K562 (cell line): ENCODE results near the gene ABCA1. TPM values are rescaled to one million over a fixed set of nuclear protein-coding genes. Genes with fewer than 3 reads are reported as not detected.

ENCODE experiments used
- ATAC-seq: fragments of 200-7000 bp; cut with Tn5 transposase; 3 replicates; pipeline ENCODE4 v1.9.1; 2020; ENCODE audit warnings: moderate library complexity
- BruUV-seq: library from RNA; stranded (reverse); fragments of 400-500 nt; replicated peaks from 2 replicates; lab custom pipeline; 2021; lab: Mats Ljungman, UMichigan
- CTCF ChIA-PET: fragments of 300-600 bp; formaldehyde crosslinking; extraction: SDS; loops from one replicate; lab custom pipeline; 2021; ENCODE audit warnings: low intra/inter-chr PET ratio; lab: Yijun Ruan, JAX
- POLR2A ChIA-PET: fragments of 300-600, 350-650 bp; sonication (Branson Sonifier 250); formaldehyde crosslinking; extraction: SDS; loops from one replicate; lab custom pipeline; 2021; ENCODE audit warnings: antibody characterized with exemption, inconsistent platforms; lab: Yijun Ruan, JAX
- DNase-seq, 4 experiments: peaks; one replicate each; pipeline versions ENCODE4 v3.0.0 to v3.0.0-alpha.2; 2011 to 2018; ENCODE audit warnings: low spot score in 3 of 4, mixed read lengths in 3 of 4; ENCODE audit errors: extremely low read depth in 1 of 4
- FAIRE-seq: peaks from 2 replicates; lab custom pipeline; 2011; peaks lifted over from hg19 to GRCh38; lab: Jason Lieb, UNC
- H2AFZ ChIP-seq: 2 replicates; pipeline ENCODE4 v1.6.0; 2011; ENCODE audit warnings: low read depth, low read length, control low read depth, inconsistent platforms
- H3K27ac ChIP-seq: fragments of 200-600 bp; 3 replicates; pipeline ENCODE4 v1.8.0; 2011; ENCODE audit warnings: low read depth, mild to moderate bottlenecking, control low read depth, inconsistent platforms, low read length, moderate library complexity, mixed read lengths; ENCODE audit errors: extremely low read depth
- H3K27me3 ChIP-seq, 2 experiments: fragments of 300-600 bp in 1 of 2; 2 replicates in 1 of 2; 3 replicates in 1 of 2; pipeline versions ENCODE4 v1.6.0 to v1.8.0; 2011; ENCODE audit warnings: inconsistent platforms in 2 of 2, low read length in 2 of 2, mild to moderate bottlenecking in 1 of 2, mixed read lengths in 1 of 2, moderate library complexity in 1 of 2; ENCODE audit not compliant: control insufficient read depth in 2 of 2, insufficient read depth in 2 of 2
- H3K36me3 ChIP-seq: fragments of 300-600 bp; 3 replicates; pipeline ENCODE4 v1.8.0; 2011; ENCODE audit warnings: mild to moderate bottlenecking, low read length, inconsistent platforms; ENCODE audit not compliant: control insufficient read depth, insufficient read depth
- H3K4me1 ChIP-seq, 2 experiments: fragments of 200-600 bp in 1 of 2; replicated peaks in 1 of 2; 2 replicates in 1 of 2; 3 replicates in 1 of 2; pipeline versions ENCODE4 v1.5.1 to v1.8.0; 2011; ENCODE audit warnings: inconsistent platforms in 2 of 2, low read length in 2 of 2, mild to moderate bottlenecking in 1 of 2, mixed read lengths in 1 of 2, moderate library complexity in 1 of 2; ENCODE audit not compliant: control insufficient read depth in 2 of 2, insufficient read depth in 2 of 2
- H3K4me2 ChIP-seq: 2 replicates; pipeline ENCODE4 v1.6.1; 2011; ENCODE audit warnings: low read length, control low read depth, inconsistent platforms, mixed read lengths; ENCODE audit not compliant: insufficient read depth
- H3K4me3 ChIP-seq: fragments of 200-600 bp; sonication (generic), shearing (Covaris generic); 2 replicates; pipeline ENCODE4 v1.5.1; 2016; ENCODE audit warnings: control low read depth, inconsistent platforms
- H3K79me2 ChIP-seq: fragments of 200-600 bp; 3 replicates; pipeline ENCODE4 v1.8.0; 2011; ENCODE audit warnings: low read length, inconsistent platforms; ENCODE audit not compliant: control insufficient read depth, insufficient read depth
- H3K9ac ChIP-seq, 2 experiments: 2 replicates each; pipeline versions ENCODE4 v1.6.0 to v1.6.1; 2011; ENCODE audit warnings: low read depth in 2 of 2, low read length in 2 of 2, control low read depth in 1 of 2, inconsistent platforms in 1 of 2, mild to moderate bottlenecking in 1 of 2, mixed read lengths in 1 of 2; ENCODE audit not compliant: insufficient read depth in 1 of 2
- H3K9me1 ChIP-seq: one replicate; pipeline ENCODE4 v1.6.0; 2011; ENCODE audit warnings: inconsistent platforms, mild to moderate bottlenecking, low read length, moderate library complexity; ENCODE audit not compliant: control insufficient read depth, insufficient read depth
- H3K9me3 ChIP-seq: replicated peaks from 2 replicates; pipeline ENCODE4 v1.5.1; 2011; ENCODE audit warnings: low read depth, low read length, inconsistent platforms; ENCODE audit not compliant: control insufficient read depth, insufficient read depth
- H4K20me1 ChIP-seq: replicated peaks from 2 replicates; pipeline ENCODE4 v1.6.1; 2011; ENCODE audit warnings: low read length, inconsistent platforms, mixed read lengths; ENCODE audit not compliant: control insufficient read depth, insufficient read depth
- KLF1 ChIP-seq: fragments of 450-650 bp; IDR thresholded peaks from 2 replicates; pipeline ENCODE4 v1.6.1; 2016; ENCODE audit warnings: missing genetic modification characterization, missing compliant biosample characterization
- SPI1 ChIP-seq: IDR thresholded peaks from 2 replicates; pipeline ENCODE4 v1.6.1; 2011; ENCODE audit warnings: low read depth, low read length, control low read depth, borderline replicate concordance
- ZNF197 ChIP-seq: fragments of 200-800 bp; sonication (Bioruptor generic); IDR thresholded peaks from 2 replicates; pipeline ENCODE4 v1.6.1; 2016; ENCODE audit warnings: low read depth, missing genetic modification characterization, missing compliant biosample characterization
- ZNF512 ChIP-seq: IDR thresholded peaks from 2 replicates; pipeline ENCODE4 v1.6.1; 2016; ENCODE audit warnings: missing genetic modification characterization, missing compliant biosample characterization
- ZNF518B ChIP-seq: fragments of 250-450 bp; sonication (Bioruptor Pico); IDR thresholded peaks from 2 replicates; pipeline ENCODE4 v1.5.0; 2021; ENCODE audit warnings: mild to moderate bottlenecking, moderate library complexity
- WGBS: fragments of 100-300 bp; shearing (Covaris generic); methylation state at CpG from one replicate; pipeline ENCODE4 v1.1.6; 2016; ENCODE audit warnings: low coverage, mixed read lengths; ENCODE audit not compliant: insufficient coverage; ENCODE audit errors: missing lambda C conversion rate; 5-methylcytosine and 5-hydroxymethylcytosine counted together
- in situ Hi-C: fragments of 300-500 bp; cut with MboI; formaldehyde crosslinking; loops from 4 replicates; pipeline ENCODE4 v1.15.0; 2018; ENCODE audit warnings: inconsistent platforms, mixed read lengths
- intact Hi-C: fragments of 100-400 bp; cut with micrococcal nuclease; formaldehyde crosslinking; loops from 2 replicates; pipeline ENCODE4 v1.14.2; 2022
- polyA plus RNA-seq, 8 experiments: library from polyadenylated mRNA; depleted of rRNA in 4 of 8; stranded (reverse) in 5 of 8; unstranded in 3 of 8; fragments of >200 nt; fragmentation: Nextera tagmentation in 2 of 8; fragmentation: Illumina TruSeq in 1 of 8; extraction: Ambion mirVana in 2 of 8; extraction: Trizol in 1 of 8; gene quantifications; 2 replicates each; pipeline versions ENCODE4 v1.2.1 to v1.2.3, GENCODE V29; 2011 to 2014; ENCODE audit warnings: inconsistent platforms in 1 of 8, missing spikeins in 1 of 8
- total RNA-seq, 7 experiments: library from RNA; depleted of rRNA in 6 of 7; stranded (reverse); fragments of >200 nt in 6 of 7; fragmentation: Illumina TruSeq in 2 of 7; extraction: Trizol in 2 of 7; gene quantifications; 2 replicates each; pipeline versions ENCODE4 v1.2.1 to v1.2.3, GENCODE V29; 2011 to 2021; ENCODE audit warnings: low replicate concordance in 1 of 7

The ABCA1 gene
- total and polyA plus RNA-seq, 9 of the 15 experiments (the other 6 are each of a cell fraction or from before 2014, with no cell fraction given): under 0.01 to 0.18 (median 0.02) TPM; not detected in 5

- no peak for TF ChIP-seq ZNF518B (CRISPR knock-in tag)
- TF ChIP-seq ZNF512 (tag): no peak
- TF ChIP-seq KLF1 (tag): no peak
These were observed 66.6 kb downstream of the ABCA1 start (continued) for GRCh38 chr9:104861397-104861796.

GRCh38 chr9:104860263-104860662, 67.7 kb downstream of the ABCA1 start:
- ChIA-PET CTCF (no interaction called here), POLR2A (no interaction called here)
- FAIRE-seq (no peak), DNase-seq (no peak), ATAC-seq (no peak)
- no peaks in the 10 kb centered on the region for H3K9me1 ChIP-seq
- no TSS peak for BruUV-seq
- 5% methylated on average over 2 of the region's 2 CpGs for WGBS
- H4K20me1 ChIP-seq: no peaks in the 10 kb centered on the region
- no peaks in the 10 kb centered on the region for H3K4me1 ChIP-seq
- H3K9ac ChIP-seq: no peak overlapping the region
- no peaks in the 10 kb centered on the region for H3K79me2 ChIP-seq
- no peak overlapping the region for H3K27ac ChIP-seq
- no peak overlapping the region for H2AFZ ChIP-seq
- no peak overlapping the region for H3K4me3 ChIP-seq
- intact Hi-C loops (no loop called here), in situ Hi-C loops (loop anchor here (5.0 to 10.0 kb wide), 2 partner anchors 297 to 555 kb away; no protein-coding TSS in a partner anchor)
- H3K27me3 ChIP-seq: peaks cover 9 to 19% of the 10 kb centered on the region in 2 experiments; a peak in 4 of 5 replicates
- H3K36me3 ChIP-seq: no peaks in the 10 kb centered on the region
- no peaks in the 10 kb centered on the region for H3K9me3 ChIP-seq
- no peak overlapping the region for H3K4me2 ChIP-seq
- TF ChIP-seq ZNF197 (no peak), SPI1 (peak; percentile 89)
